ENCODE results near the gene NUDT14. TPM values are rescaled to one million over a fixed set of nuclear protein-coding genes. Genes with fewer than 3 reads are reported as not detected.
A peak's percentile ranks its signal among the peaks of the same experiment; 100 is the strongest.

The NUDT14 gene
- polyA plus RNA-seq, 3 donors: 22.0 to 37.4 (median 23.9) TPM

DNA sequence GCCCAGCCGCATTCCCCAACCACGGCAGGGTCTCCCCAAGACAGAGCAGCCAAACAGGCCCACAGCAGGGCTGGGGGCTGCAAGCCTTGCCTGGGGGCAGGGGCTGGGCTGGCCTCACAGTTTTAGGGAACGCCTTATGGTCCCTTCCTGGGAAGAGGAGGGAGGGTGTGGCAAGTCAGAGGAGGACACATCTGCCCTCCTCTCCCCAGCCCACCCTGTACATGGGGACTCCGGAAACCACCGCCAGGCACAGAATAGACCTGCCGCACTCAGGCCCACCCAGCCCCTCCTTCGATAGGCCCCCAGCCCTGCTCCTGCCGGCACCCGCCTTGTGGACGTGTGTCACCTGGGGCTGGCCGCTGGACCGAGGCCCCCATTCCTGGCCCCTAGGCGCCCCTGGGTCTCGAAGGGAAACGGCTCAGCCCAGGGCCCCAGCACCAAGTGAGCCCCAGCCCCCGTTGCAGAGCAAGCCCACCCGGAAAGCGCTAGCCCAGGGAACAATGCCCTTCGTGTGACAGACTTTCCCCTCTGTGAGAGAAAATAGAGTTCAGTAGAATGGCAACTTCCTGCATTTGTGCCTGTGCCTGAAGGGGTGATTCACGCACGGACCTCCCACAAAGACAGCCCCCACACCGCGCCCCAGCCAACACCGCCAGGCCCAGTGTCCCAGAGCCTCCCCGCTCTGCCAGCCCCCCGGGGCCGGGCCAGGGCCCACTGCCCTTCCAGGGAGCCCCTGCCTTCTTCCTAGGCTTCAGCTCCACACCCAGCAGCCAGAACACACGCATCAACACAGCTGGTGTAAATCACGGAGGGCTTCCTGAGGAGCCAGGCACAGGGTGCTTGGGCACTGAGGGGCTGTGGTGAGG is 12.0 kb upstream of the NUDT14 start:
- Histone ChIP-seq H4K20me1 (ENCODE audit: insufficient read depth, low read length) (no peaks in the 10 kb centered on the region), H3K4me2 (replicated peaks; ENCODE audit: extremely low read depth, low read length, poor library complexity, severe bottlenecking) (peak overlapping the region; percentile 8), H3K79me2 (ENCODE audit: insufficient read depth, low read length) (no peaks in the 10 kb centered on the region), H3K36me3 (replicated peaks in 1 of 2; ENCODE audit: control insufficient read depth in 1 of 2, insufficient read depth in 2 of 2, low read length in 2 of 2) (no peaks in the 10 kb centered on the region), H3K9me3 (replicated peaks in 1 of 2; ENCODE audit: control insufficient read depth in 1 of 2, insufficient read depth in 1 of 2, low read length in 2 of 2) (peaks cover 5 to 6% of the 10 kb centered on the region in 2 donors), H3K27ac (ENCODE audit: low read depth in 1 of 2, low read length in 2 of 2) (no peak overlapping the region), H3K9ac (ENCODE audit: insufficient read depth, low read length, poor library complexity, severe bottlenecking) (no peak overlapping the region), H2AFZ (ENCODE audit: insufficient read depth, low read depth, low read length, poor library complexity, severe bottlenecking) (no peak overlapping the region), H3K4me3 (replicated peaks in 1 of 3; ENCODE audit: low read depth in 2 of 3, low read length in 3 of 3) (no peak overlapping the region), H3K27me3 (ENCODE audit: control insufficient read depth in 2 of 2, insufficient read depth in 2 of 2, low read length in 2 of 2) (peaks cover 19 to 59% of the 10 kb centered on the region in 2 donors), H3K4me1 (ENCODE audit: control insufficient read depth in 1 of 2, insufficient read depth in 2 of 2, low read length in 2 of 2) (peaks cover 0 to 12% of the 10 kb centered on the region in 2 donors)
- WGBS (ENCODE audit: insufficient coverage): 10% methylated on average over 20 of the region's 29 CpGs
- no peak overlapping the region for H3K27ac Mint-ChIP-seq
- peaks cover 2 to 8% (median 4%) of the 10 kb centered on the region in 7 donors for H3K9me3 Mint-ChIP-seq
- peaks cover 7% of the 10 kb centered on the region for H3K4me1 Mint-ChIP-seq
- H3K27me3 Mint-ChIP-seq (ENCODE audit: low read depth in 3 of 3): peaks cover 47 to 77% (median 49%) of the 10 kb centered on the region in 3 donors
- intact Hi-C loops (cut with micrococcal nuclease): no loop called here
- H3K36me3 Mint-ChIP-seq: no peaks in the 10 kb centered on the region
- peak in 2 of 3 donors; percentile 7 to 44 for DNase-seq
- peak overlapping the region in 1 of 2 donors; percentile 42 for H3K4me3 Mint-ChIP-seq
- TF ChIP-seq, protein P1, sequence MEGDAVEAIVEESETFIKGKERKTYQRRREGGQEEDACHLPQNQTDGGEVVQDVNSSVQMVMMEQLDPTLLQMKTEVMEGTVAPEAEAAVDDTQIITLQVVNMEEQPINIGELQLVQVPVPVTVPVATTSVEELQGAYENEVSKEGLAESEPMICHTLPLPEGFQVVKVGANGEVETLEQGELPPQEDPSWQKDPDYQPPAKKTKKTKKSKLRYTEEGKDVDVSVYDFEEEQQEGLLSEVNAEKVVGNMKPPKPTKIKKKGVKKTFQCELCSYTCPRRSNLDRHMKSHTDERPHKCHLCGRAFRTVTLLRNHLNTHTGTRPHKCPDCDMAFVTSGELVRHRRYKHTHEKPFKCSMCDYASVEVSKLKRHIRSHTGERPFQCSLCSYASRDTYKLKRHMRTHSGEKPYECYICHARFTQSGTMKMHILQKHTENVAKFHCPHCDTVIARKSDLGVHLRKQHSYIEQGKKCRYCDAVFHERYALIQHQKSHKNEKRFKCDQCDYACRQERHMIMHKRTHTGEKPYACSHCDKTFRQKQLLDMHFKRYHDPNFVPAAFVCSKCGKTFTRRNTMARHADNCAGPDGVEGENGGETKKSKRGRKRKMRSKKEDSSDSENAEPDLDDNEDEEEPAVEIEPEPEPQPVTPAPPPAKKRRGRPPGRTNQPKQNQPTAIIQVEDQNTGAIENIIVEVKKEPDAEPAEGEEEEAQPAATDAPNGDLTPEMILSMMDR (IDR thresholded peaks at IDR 0.05): no peak

DNA sequence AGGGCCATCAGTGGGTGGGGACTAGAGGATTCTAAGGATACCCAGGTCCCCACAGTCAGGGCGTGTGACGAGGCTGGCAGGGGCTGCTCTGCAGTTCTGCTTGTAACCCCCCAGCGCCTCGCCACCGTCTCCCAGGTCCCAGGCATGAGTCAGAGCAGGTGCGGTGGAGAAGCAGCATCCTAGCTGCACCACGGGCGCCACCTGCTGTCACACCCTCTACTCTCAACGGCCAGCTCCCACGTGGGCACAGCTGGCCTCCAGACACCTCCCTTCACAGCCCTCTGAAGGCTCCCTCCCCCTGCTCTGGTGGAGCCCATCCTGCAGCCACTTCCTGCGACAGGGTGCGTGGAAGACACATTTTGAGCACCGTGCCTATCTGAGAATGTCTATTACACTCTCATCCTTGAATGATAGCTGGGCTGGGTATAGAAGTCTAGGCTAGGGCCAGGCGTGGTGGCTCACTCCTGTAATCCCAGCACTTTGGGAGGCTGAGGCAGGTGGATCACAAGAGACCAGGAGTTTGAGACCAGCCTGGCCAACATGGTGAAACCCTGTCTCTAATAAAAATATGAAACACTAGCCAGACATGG is 6.9 kb upstream of the NUDT14 start:
- Histone ChIP-seq H3K27me3 (ENCODE audit: control insufficient read depth in 2 of 2, insufficient read depth in 2 of 2, low read length in 2 of 2) (peaks cover 0 to 10% of the 10 kb centered on the region in 2 donors), H2AFZ (ENCODE audit: insufficient read depth, low read depth, low read length, poor library complexity, severe bottlenecking) (no peak overlapping the region), H3K4me2 (replicated peaks; ENCODE audit: extremely low read depth, low read length, poor library complexity, severe bottlenecking) (no peak overlapping the region), H3K27ac (ENCODE audit: low read depth in 1 of 2, low read length in 2 of 2) (no peak overlapping the region), H3K4me1 (ENCODE audit: control insufficient read depth in 1 of 2, insufficient read depth in 2 of 2, low read length in 2 of 2) (peaks cover 0 to 5% of the 10 kb centered on the region in 2 donors), H3K9me3 (replicated peaks in 1 of 2; ENCODE audit: control insufficient read depth in 1 of 2, insufficient read depth in 1 of 2, low read length in 2 of 2) (peaks cover 4 to 10% of the 10 kb centered on the region in 2 donors), H3K36me3 (replicated peaks in 1 of 2; ENCODE audit: control insufficient read depth in 1 of 2, insufficient read depth in 2 of 2, low read length in 2 of 2) (no peaks in the 10 kb centered on the region), H3K9ac (ENCODE audit: insufficient read depth, low read length, poor library complexity, severe bottlenecking) (no peak overlapping the region), H3K79me2 (ENCODE audit: insufficient read depth, low read length) (no peaks in the 10 kb centered on the region), H4K20me1 (ENCODE audit: insufficient read depth, low read length) (no peaks in the 10 kb centered on the region), H3K4me3 (replicated peaks in 1 of 3; ENCODE audit: low read depth in 2 of 3, low read length in 3 of 3) (no peak overlapping the region)
- DNase-seq: no peak
- H3K36me3 Mint-ChIP-seq: no peaks in the 10 kb centered on the region
- WGBS (ENCODE audit: insufficient coverage): 73% methylated on average over 9 of the region's 14 CpGs
- no peak overlapping the region for H3K27ac Mint-ChIP-seq
- intact Hi-C loops (cut with micrococcal nuclease): no loop called here
- H3K27me3 Mint-ChIP-seq (ENCODE audit: low read depth in 3 of 3): peaks cover 16 to 51% (median 18%) of the 10 kb centered on the region in 3 donors
- H3K4me3 Mint-ChIP-seq: no peak overlapping the region
- H3K4me1 Mint-ChIP-seq: peaks cover 4% of the 10 kb centered on the region
- TF ChIP-seq, protein P1 (IDR thresholded peaks at IDR 0.05): no peak
- peaks cover 5 to 13% (median 9%) of the 10 kb centered on the region in 7 donors for H3K9me3 Mint-ChIP-seq
